Left kidney (tissue), 2 donors: ENCODE data around the gene ATP7B. TPM values are rescaled to one million over a fixed set of nuclear protein-coding genes. Genes with fewer than 3 reads are reported as not detected.

ENCODE experiments used
- DNase-seq: peaks from one replicate; pipeline ENCODE4 v3.0.0-alpha.2; 2013
- polyA plus RNA-seq: library from polyadenylated mRNA; unstranded; fragments of 120-200 nt; gene quantifications from one replicate; pipeline ENCODE4 v1.2.1, GENCODE V29; 2013; ENCODE audit not compliant: insufficient read length

Gene ATP7B
- polyA plus RNA-seq, 1 donor = 23.9 TPM

GRCh38 chr13:51978796-51979556 is 32.3 kb downstream of the ATP7B start:
- no peak for DNase-seq

GRCh38 chr13:51977625-51978024 is 33.6 kb downstream of the ATP7B start:
- no peak for DNase-seq

GRCh38 chr13:51976890-51977289 is 34.4 kb downstream of the ATP7B start:
- no peak for DNase-seq

GRCh38 chr13:51976423-51976822 is 34.8 kb downstream of the ATP7B start:
- no peak for DNase-seq

- no peak for DNase-seq
These were observed 36.8 kb downstream of the ATP7B start for GRCh38 chr13:51974482-51974881.

- no peak for DNase-seq
These were observed 39.5 kb downstream of the ATP7B start for GRCh38 chr13:51971520-51972426.

- DNase-seq = no peak
These were observed 40.9 kb downstream of the ATP7B start for GRCh38 chr13:51970349-51970748.

GRCh38 chr13:51967482-51968446 is 43.5 kb downstream of the ATP7B start:
- no peak for DNase-seq

- DNase-seq = no peak
These were observed 45.1 kb downstream of the ATP7B start for GRCh38 chr13:51966186-51966585.

- DNase-seq = no peak
These were observed 49.5 kb downstream of the ATP7B start for GRCh38 chr13:51961493-51962403.

- DNase-seq = no peak
These were observed 50.5 kb downstream of the ATP7B start for GRCh38 chr13:51960766-51961165.

GRCh38 chr13:51959773-51960172 is 51.5 kb downstream of the ATP7B start:
- no peak for DNase-seq

GRCh38 chr13:51958217-51958547 is 53.1 kb downstream of the ATP7B start:
- DNase-seq = no peak

- DNase-seq = no peak
These were observed 53.7 kb downstream of the ATP7B start for GRCh38 chr13:51957377-51958216.

- no peak for DNase-seq
These were observed 54.5 kb downstream of the ATP7B start for GRCh38 chr13:51956717-51957116.

- no peak for DNase-seq
These were observed 55.2 kb downstream of the ATP7B start for GRCh38 chr13:51955816-51956603.

- peak; percentile 13 for DNase-seq
These were observed 55.9 kb downstream of the ATP7B start for GRCh38 chr13:51955281-51955771.

- DNase-seq = no peak
These were observed 57.7 kb downstream of the ATP7B start for GRCh38 chr13:51953347-51954195.
